ENCODE data around the gene SIX4. TPM values are rescaled to one million over a fixed set of nuclear protein-coding genes. Genes with fewer than 3 reads are reported as not detected.
A peak's percentile ranks its signal among the peaks of the same experiment; 100 is the strongest.

The SIX4 gene
- polyA plus RNA-seq, 3 donors, result not detected

- H3K4me3 Mint-ChIP-seq, result peak overlapping the region in 1 of 2 donors; percentile 96
- peak in 1 of 3 donors; percentile 17 for DNase-seq
- peak overlapping the region in 1 of 3 experiments; percentile 73 for H3K4me3 ChIP-seq (replicated peaks in 1 of 3; ENCODE audit: low read depth in 2 of 3, low read length in 3 of 3)
These were observed 2.6 kb downstream of the SIX4 start for GRCh38 chr14:60721326-60722106.

DNA sequence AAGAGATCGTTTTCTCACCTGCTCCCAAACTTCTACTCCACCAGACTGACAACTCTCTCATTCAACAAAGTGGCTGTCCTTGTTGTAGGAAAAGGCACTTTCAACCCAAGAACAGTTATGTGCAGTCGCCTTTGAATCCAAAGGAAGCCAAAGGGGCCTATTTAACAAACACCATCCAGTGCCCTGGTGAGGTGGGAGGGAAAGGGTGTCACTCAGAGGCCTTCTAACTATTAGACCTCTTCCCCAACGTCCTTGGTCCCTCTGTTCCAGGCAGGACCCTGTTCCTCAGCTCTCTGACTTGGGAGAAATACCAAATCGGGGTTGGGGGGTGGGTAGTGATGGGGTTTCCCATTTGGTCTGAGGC is 3.2 kb downstream of the SIX4 start:
- Histone ChIP-seq H3K9ac (ENCODE audit: insufficient read depth, low read length, poor library complexity, severe bottlenecking) (no peak overlapping the region), H3K9me3 (replicated peaks in 1 of 2; ENCODE audit: control insufficient read depth in 1 of 2, insufficient read depth in 1 of 2, low read length in 2 of 2) (peaks cover 0 to 42% of the 10 kb centered on the region in 2 donors), H4K20me1 (ENCODE audit: insufficient read depth, low read length) (no peaks in the 10 kb centered on the region), H3K4me2 (replicated peaks; ENCODE audit: extremely low read depth, low read length, poor library complexity, severe bottlenecking) (peak overlapping the region; percentile 92), H3K79me2 (ENCODE audit: insufficient read depth, low read length) (no peaks in the 10 kb centered on the region), H3K4me1 (ENCODE audit: control insufficient read depth in 1 of 2, insufficient read depth in 2 of 2, low read length in 2 of 2) (peaks cover 23 to 34% of the 10 kb centered on the region in 2 donors), H3K27me3 (ENCODE audit: control insufficient read depth in 2 of 2, insufficient read depth in 2 of 2, low read length in 2 of 2) (peaks cover 61 to 92% of the 10 kb centered on the region in 2 donors), H2AFZ (ENCODE audit: insufficient read depth, low read depth, low read length, poor library complexity, severe bottlenecking) (no peak overlapping the region), H3K4me3 (replicated peaks in 1 of 3; ENCODE audit: low read depth in 2 of 3, low read length in 3 of 3) (no peak overlapping the region), H3K27ac (ENCODE audit: low read depth in 1 of 2, low read length in 2 of 2) (no peak overlapping the region), H3K36me3 (replicated peaks in 1 of 2; ENCODE audit: control insufficient read depth in 1 of 2, insufficient read depth in 2 of 2, low read length in 2 of 2) (no peaks in the 10 kb centered on the region)
- intact Hi-C loops (cut with micrococcal nuclease), result loop anchor here in 1 of 2 donors (10.0 kb wide), 1 partner anchor 304 kb away; no protein-coding TSS in a partner anchor
- H3K27me3 Mint-ChIP-seq (ENCODE audit: low read depth in 3 of 3), result peaks cover 74 to 86% (median 81%) of the 10 kb centered on the region in 3 donors
- H3K9me3 Mint-ChIP-seq, result peaks cover 0 to 31% (median 15%) of the 10 kb centered on the region in 7 donors
- H3K4me1 Mint-ChIP-seq, result peaks cover 27% of the 10 kb centered on the region
- no peak overlapping the region for H3K27ac Mint-ChIP-seq
- no peak for DNase-seq
- peak overlapping the region in 1 of 2 donors; percentile 77 for H3K4me3 Mint-ChIP-seq
- H3K36me3 Mint-ChIP-seq, result peaks cover 7 to 12% of the 10 kb centered on the region in 2 donors
- TF ChIP-seq, protein P1, sequence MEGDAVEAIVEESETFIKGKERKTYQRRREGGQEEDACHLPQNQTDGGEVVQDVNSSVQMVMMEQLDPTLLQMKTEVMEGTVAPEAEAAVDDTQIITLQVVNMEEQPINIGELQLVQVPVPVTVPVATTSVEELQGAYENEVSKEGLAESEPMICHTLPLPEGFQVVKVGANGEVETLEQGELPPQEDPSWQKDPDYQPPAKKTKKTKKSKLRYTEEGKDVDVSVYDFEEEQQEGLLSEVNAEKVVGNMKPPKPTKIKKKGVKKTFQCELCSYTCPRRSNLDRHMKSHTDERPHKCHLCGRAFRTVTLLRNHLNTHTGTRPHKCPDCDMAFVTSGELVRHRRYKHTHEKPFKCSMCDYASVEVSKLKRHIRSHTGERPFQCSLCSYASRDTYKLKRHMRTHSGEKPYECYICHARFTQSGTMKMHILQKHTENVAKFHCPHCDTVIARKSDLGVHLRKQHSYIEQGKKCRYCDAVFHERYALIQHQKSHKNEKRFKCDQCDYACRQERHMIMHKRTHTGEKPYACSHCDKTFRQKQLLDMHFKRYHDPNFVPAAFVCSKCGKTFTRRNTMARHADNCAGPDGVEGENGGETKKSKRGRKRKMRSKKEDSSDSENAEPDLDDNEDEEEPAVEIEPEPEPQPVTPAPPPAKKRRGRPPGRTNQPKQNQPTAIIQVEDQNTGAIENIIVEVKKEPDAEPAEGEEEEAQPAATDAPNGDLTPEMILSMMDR (IDR thresholded peaks at IDR 0.05), result no peak
- WGBS (ENCODE audit: insufficient coverage), result 20% methylated on average over 1 of the region's 4 CpGs

More at GRCh38 chr14:60721326-60722106, 2.6 kb downstream of the SIX4 start:
- peaks cover 0 to 42% of the 10 kb centered on the region in 2 donors for H3K9me3 ChIP-seq (replicated peaks in 1 of 2; ENCODE audit: control insufficient read depth in 1 of 2, insufficient read depth in 1 of 2, low read length in 2 of 2)
- Mint-ChIP-seq H3K9me3 (peaks cover 0 to 31% (median 15%) of the 10 kb centered on the region in 7 donors), H3K27ac (no peak overlapping the region), H3K36me3 (peaks cover 7 to 12% of the 10 kb centered on the region in 2 donors), H3K27me3 (ENCODE audit: low read depth in 3 of 3) (peaks cover 77 to 89% (median 83%) of the 10 kb centered on the region in 3 donors), H3K4me1 (peaks cover 27% of the 10 kb centered on the region)
- H3K27ac ChIP-seq (ENCODE audit: low read depth in 1 of 2, low read length in 2 of 2), result no peak overlapping the region
- H3K4me1 ChIP-seq (ENCODE audit: control insufficient read depth in 1 of 2, insufficient read depth in 2 of 2, low read length in 2 of 2), result peaks cover 23 to 34% of the 10 kb centered on the region in 2 donors
- H3K4me2 ChIP-seq (replicated peaks; ENCODE audit: extremely low read depth, low read length, poor library complexity, severe bottlenecking), result peak overlapping the region; percentile 92
- no peaks in the 10 kb centered on the region for H4K20me1 ChIP-seq (ENCODE audit: insufficient read depth, low read length)
- TF ChIP-seq, protein P1 (IDR thresholded peaks at IDR 0.05), result no peak
- H3K79me2 ChIP-seq (ENCODE audit: insufficient read depth, low read length), result no peaks in the 10 kb centered on the region
- H3K9ac ChIP-seq (ENCODE audit: insufficient read depth, low read length, poor library complexity, severe bottlenecking), result no peak overlapping the region
- no peaks in the 10 kb centered on the region for H3K36me3 ChIP-seq (replicated peaks in 1 of 2; ENCODE audit: control insufficient read depth in 1 of 2, insufficient read depth in 2 of 2, low read length in 2 of 2)
- H2AFZ ChIP-seq (ENCODE audit: insufficient read depth, low read depth, low read length, poor library complexity, severe bottlenecking), result no peak overlapping the region
- peaks cover 63 to 96% of the 10 kb centered on the region in 2 donors for H3K27me3 ChIP-seq (ENCODE audit: control insufficient read depth in 2 of 2, insufficient read depth in 2 of 2, low read length in 2 of 2)
- intact Hi-C loops (cut with micrococcal nuclease), result loop anchor here in 1 of 2 donors (10.0 kb wide), 1 partner anchor 303 kb away; no protein-coding TSS in a partner anchor
- 4% methylated on average over 67 of the region's 70 CpGs for WGBS (ENCODE audit: insufficient coverage)

Measured in CD14-positive monocyte (primary cell).